Measurements from ENCODE around the gene NBR1. TPM values are rescaled to one million over a fixed set of nuclear protein-coding genes. Genes with fewer than 3 reads are reported as not detected.
"Not testable (repeated sequence)": the region's sequence is repeated elsewhere in the genome, so short reads cannot be mapped to it uniquely, and the experiment has no call there.

NBR1 gene
- polyA plus RNA-seq, 1 experiment: 107 TPM

DNA sequence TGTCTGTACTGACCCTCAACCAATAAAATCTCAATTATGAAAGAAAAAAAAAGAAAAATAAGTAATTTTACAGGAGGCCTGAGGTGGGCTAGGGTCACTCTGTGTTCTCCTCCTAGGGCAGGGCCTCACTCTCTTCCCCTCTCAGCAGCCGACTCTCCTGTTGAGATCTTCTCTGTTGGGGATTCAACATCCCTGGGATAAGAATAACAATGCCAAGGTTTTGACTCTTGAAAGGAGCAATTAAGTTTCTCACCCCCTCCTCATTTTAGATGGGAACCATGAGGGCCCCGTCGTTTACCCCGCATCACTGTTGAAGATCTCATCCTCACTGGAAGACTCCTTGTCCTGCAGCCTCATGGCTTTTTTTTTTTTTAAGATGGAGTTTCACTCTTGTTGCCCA is 24.4 kb upstream of the NBR1 start:
- peak overlapping the region; percentile 11 for H3K27ac ChIP-seq (ENCODE audit: low read depth, low read length)
- no peaks in the 10 kb centered on the region; the same call in 1 of the 2 replicates for H3K9me3 ChIP-seq (ENCODE audit: control insufficient read depth, insufficient read depth, low read length)
- TF ChIP-seq, protein P1, sequence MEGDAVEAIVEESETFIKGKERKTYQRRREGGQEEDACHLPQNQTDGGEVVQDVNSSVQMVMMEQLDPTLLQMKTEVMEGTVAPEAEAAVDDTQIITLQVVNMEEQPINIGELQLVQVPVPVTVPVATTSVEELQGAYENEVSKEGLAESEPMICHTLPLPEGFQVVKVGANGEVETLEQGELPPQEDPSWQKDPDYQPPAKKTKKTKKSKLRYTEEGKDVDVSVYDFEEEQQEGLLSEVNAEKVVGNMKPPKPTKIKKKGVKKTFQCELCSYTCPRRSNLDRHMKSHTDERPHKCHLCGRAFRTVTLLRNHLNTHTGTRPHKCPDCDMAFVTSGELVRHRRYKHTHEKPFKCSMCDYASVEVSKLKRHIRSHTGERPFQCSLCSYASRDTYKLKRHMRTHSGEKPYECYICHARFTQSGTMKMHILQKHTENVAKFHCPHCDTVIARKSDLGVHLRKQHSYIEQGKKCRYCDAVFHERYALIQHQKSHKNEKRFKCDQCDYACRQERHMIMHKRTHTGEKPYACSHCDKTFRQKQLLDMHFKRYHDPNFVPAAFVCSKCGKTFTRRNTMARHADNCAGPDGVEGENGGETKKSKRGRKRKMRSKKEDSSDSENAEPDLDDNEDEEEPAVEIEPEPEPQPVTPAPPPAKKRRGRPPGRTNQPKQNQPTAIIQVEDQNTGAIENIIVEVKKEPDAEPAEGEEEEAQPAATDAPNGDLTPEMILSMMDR (IDR thresholded peaks at IDR 0.05; ENCODE audit: low read depth, low read length): no peak
- H3K4me3 ChIP-seq (ENCODE audit: low read depth, low read length): no peak overlapping the region
- H3K27me3 ChIP-seq (ENCODE audit: control insufficient read depth, insufficient read depth, low read length): no peaks in the 10 kb centered on the region
- ChIA-PET POLR2A (interaction anchor here (0.7 kb wide), 1 partner anchor 30 kb away, joined by 16 read pairs; no protein-coding TSS in a partner anchor), CTCF (no interaction called here)
- no peak for DNase-seq (ENCODE audit: low read depth, low spot score)

DNA sequence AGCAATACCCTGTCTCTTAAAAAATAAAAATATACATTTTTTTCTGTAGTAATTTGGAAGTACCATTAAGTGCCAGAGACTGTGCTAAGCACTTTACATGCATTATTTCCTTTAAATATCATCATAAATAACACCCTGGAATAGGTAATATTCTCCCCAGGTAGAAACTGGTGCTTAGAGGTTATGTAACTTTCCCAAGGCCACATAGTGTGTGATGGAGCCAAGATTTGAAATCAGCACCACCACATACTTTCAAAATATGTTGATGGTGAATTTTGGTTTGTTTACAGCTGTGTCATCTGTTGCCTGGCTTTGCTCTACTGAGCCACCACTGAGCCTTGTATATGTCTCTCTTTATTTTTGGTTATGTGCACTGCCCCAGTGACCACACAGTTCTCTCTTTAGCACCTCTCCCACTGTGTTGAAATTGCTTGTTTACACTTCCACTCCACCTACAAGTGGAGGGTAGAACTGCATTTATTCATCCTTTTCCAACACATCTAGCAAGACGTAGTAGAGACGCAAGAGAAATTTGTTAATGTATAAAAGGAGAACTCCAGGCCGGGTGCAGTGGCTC is 19.0 kb upstream of the NBR1 start:
- TF ChIP-seq, protein P1 (IDR thresholded peaks at IDR 0.05; ENCODE audit: low read depth, low read length): no peak
- H3K27ac ChIP-seq (ENCODE audit: low read depth, low read length): no peak overlapping the region
- no peak for DNase-seq (ENCODE audit: low read depth, low spot score)
- H3K27me3 ChIP-seq (ENCODE audit: control insufficient read depth, insufficient read depth, low read length): no peaks in the 10 kb centered on the region
- ChIA-PET POLR2A (no interaction called here), CTCF (no interaction called here)
- no peaks in the 10 kb centered on the region; the same call in 1 of the 2 replicates for H3K9me3 ChIP-seq (ENCODE audit: control insufficient read depth, insufficient read depth, low read length)
- no peak overlapping the region for H3K4me3 ChIP-seq (ENCODE audit: low read depth, low read length)

- H3K27me3 ChIP-seq (ENCODE audit: control insufficient read depth, insufficient read depth, low read length); DNase-seq (ENCODE audit: low read depth, low spot score); POLR2A ChIA-PET; H3K9me3 ChIP-seq (ENCODE audit: control insufficient read depth, insufficient read depth, low read length); H3K27ac ChIP-seq (ENCODE audit: low read depth, low read length); H3K4me3 ChIP-seq (ENCODE audit: low read depth, low read length); CTCF ChIA-PET: not testable (repeated sequence)
Observed at GRCh38 chr17:43153197-43153835, 17.7 kb upstream of the NBR1 start.

GRCh38 chr17:43155666-43156065 is 15.3 kb upstream of the NBR1 start:
- TF ChIP-seq, protein P1 (IDR thresholded peaks at IDR 0.05; ENCODE audit: low read depth, low read length): no peak
- POLR2A ChIA-PET: no interaction called here

DNA sequence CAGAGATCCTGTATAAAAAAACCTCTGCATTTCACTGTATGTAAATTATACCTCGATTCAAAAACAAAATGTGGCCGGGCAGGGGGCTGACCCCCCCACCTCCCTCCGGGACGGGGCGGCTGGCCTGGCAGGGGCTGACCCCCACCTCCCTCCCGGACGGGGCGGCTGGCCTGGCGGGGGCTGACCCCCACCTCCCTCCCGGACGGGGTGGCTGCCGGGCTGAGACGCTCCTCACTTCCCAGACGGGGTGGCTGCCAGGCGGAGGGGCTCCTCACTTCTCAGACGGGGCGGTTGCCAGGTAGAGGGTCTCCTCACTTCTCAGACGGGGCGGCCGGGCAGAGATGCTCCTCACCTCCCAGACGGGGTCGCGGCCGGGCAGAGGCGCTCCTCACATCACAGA is 11.8 kb upstream of the NBR1 start:
- CTCF ChIA-PET; H3K27ac ChIP-seq (ENCODE audit: low read depth, low read length); POLR2A ChIA-PET; H3K9me3 ChIP-seq (ENCODE audit: control insufficient read depth, insufficient read depth, low read length); DNase-seq (ENCODE audit: low read depth, low spot score); H3K4me3 ChIP-seq (ENCODE audit: low read depth, low read length); H3K27me3 ChIP-seq (ENCODE audit: control insufficient read depth, insufficient read depth, low read length): not testable (repeated sequence)

More at GRCh38 chr17:43155666-43156065, 15.3 kb upstream of the NBR1 start:
- H3K27me3 ChIP-seq (ENCODE audit: control insufficient read depth, insufficient read depth, low read length): no peaks in the 10 kb centered on the region
- H3K9me3 ChIP-seq (ENCODE audit: control insufficient read depth, insufficient read depth, low read length): no peaks in the 10 kb centered on the region; the same call in 1 of the 2 replicates
- H3K4me3 ChIP-seq (ENCODE audit: low read depth, low read length): no peak overlapping the region
- no peak overlapping the region for H3K27ac ChIP-seq (ENCODE audit: low read depth, low read length)
- no peak for DNase-seq (ENCODE audit: low read depth, low spot score)
- CTCF ChIA-PET: no interaction called here

GRCh38 chr17:43159957-43160356 is 11.1 kb upstream of the NBR1 start:
- POLR2A ChIA-PET: not testable (repeated sequence)

GRCh38 chr17:43165971-43166370 is 5.0 kb upstream of the NBR1 start:
- DNase-seq (ENCODE audit: low read depth, low spot score); H3K27me3 ChIP-seq (ENCODE audit: control insufficient read depth, insufficient read depth, low read length); H3K9me3 ChIP-seq (ENCODE audit: control insufficient read depth, insufficient read depth, low read length); CTCF ChIA-PET; H3K4me3 ChIP-seq (ENCODE audit: low read depth, low read length); POLR2A ChIA-PET; H3K27ac ChIP-seq (ENCODE audit: low read depth, low read length): not testable (repeated sequence)

More at GRCh38 chr17:43159957-43160356, 11.1 kb upstream of the NBR1 start:
- H3K9me3 ChIP-seq (ENCODE audit: control insufficient read depth, insufficient read depth, low read length); H3K4me3 ChIP-seq (ENCODE audit: low read depth, low read length); CTCF ChIA-PET; H3K27ac ChIP-seq (ENCODE audit: low read depth, low read length); DNase-seq (ENCODE audit: low read depth, low spot score); H3K27me3 ChIP-seq (ENCODE audit: control insufficient read depth, insufficient read depth, low read length): not testable (repeated sequence)

All from AG04450 (cell line).